Measurements from ENCODE around the gene LETMD1. TPM values are rescaled to one million over a fixed set of nuclear protein-coding genes. Genes with fewer than 3 reads are reported as not detected.
A peak's percentile ranks its signal among the peaks of the same experiment; 100 is the strongest.

The LETMD1 gene
- polyA plus RNA-seq, 1 donor from 2014 or later: 25.7 TPM

GRCh38 chr12:51018956-51019355, 29.2 kb upstream of the LETMD1 start:
- Mint-ChIP-seq H3K27ac (no peak overlapping the region), H3K36me3 (peaks cover 2% of the 10 kb centered on the region), H3K9me3 (no peaks in the 10 kb centered on the region), H3K4me1 (peaks cover 4 to 12% (median 11%) of the 10 kb centered on the region in 3 donors), H3K4me3 (no peak overlapping the region), H3K27me3 (no peaks in the 10 kb centered on the region)

- no peaks in the 10 kb centered on the region for H3K9me3 Mint-ChIP-seq
- no peak overlapping the region for H3K4me3 Mint-ChIP-seq
- H3K36me3 Mint-ChIP-seq: peaks cover 2% of the 10 kb centered on the region
- no peak overlapping the region for H3K27ac Mint-ChIP-seq
- peaks cover 12 to 22% (median 20%) of the 10 kb centered on the region in 3 donors for H3K4me1 Mint-ChIP-seq
- no peaks in the 10 kb centered on the region for H3K27me3 Mint-ChIP-seq
Measured at GRCh38 chr12:51019927-51020326, 28.2 kb upstream of the LETMD1 start.

GRCh38 chr12:51020448-51021182, 27.5 kb upstream of the LETMD1 start:
- peaks cover 2% of the 10 kb centered on the region for H3K36me3 Mint-ChIP-seq
- peaks cover 19 to 29% (median 27%) of the 10 kb centered on the region in 3 donors for H3K4me1 Mint-ChIP-seq
- no peaks in the 10 kb centered on the region for H3K27me3 Mint-ChIP-seq
- H3K27ac Mint-ChIP-seq: peak overlapping the region in 1 of 3 donors; percentile 80
- peak overlapping the region in 1 of 4 donors; percentile 62 for H3K4me3 Mint-ChIP-seq
- no peaks in the 10 kb centered on the region for H3K9me3 Mint-ChIP-seq

GRCh38 chr12:51021694-51022093, 26.4 kb upstream of the LETMD1 start:
- Mint-ChIP-seq H3K4me1 (peaks cover 21 to 30% (median 29%) of the 10 kb centered on the region in 3 donors), H3K4me3 (no peak overlapping the region), H3K36me3 (peaks cover 2% of the 10 kb centered on the region), H3K9me3 (no peaks in the 10 kb centered on the region), H3K27me3 (no peaks in the 10 kb centered on the region), H3K27ac (peak overlapping the region in 1 of 3 donors; percentile 80)

GRCh38 chr12:51023625-51024382, 24.3 kb upstream of the LETMD1 start:
- Mint-ChIP-seq H3K9me3 (no peaks in the 10 kb centered on the region), H3K36me3 (peaks cover 2% of the 10 kb centered on the region), H3K27me3 (peaks cover under 1% of the 10 kb centered on the region), H3K4me1 (peaks cover 25 to 34% (median 26%) of the 10 kb centered on the region in 3 donors), H3K4me3 (peak overlapping the region; percentile 86 to 100 (median 98)), H3K27ac (peak overlapping the region in 1 of 3 donors; percentile 83)

- H3K27me3 Mint-ChIP-seq: peaks cover 3% of the 10 kb centered on the region
- peak overlapping the region; percentile 86 to 100 (median 98) for H3K4me3 Mint-ChIP-seq
- H3K27ac Mint-ChIP-seq: peak overlapping the region; percentile 43 to 85 (median 83)
- no peaks in the 10 kb centered on the region for H3K9me3 Mint-ChIP-seq
- H3K4me1 Mint-ChIP-seq: peaks cover 22 to 32% (median 25%) of the 10 kb centered on the region in 3 donors
- H3K36me3 Mint-ChIP-seq: peaks cover 2% of the 10 kb centered on the region
Measured at GRCh38 chr12:51025338-51025835, 22.7 kb upstream of the LETMD1 start.

- Mint-ChIP-seq H3K4me3 (peak within 1 kb of the TSS; percentile 86 to 100 (median 98)), H3K36me3 (peaks cover 2% of the 10 kb centered on the region), H3K9me3 (no peaks in the 10 kb centered on the region), H3K27ac (peak within 1 kb of the TSS; percentile 43 to 97 (median 91)), H3K4me1 (peaks cover 22 to 32% (median 24%) of the 10 kb centered on the region in 3 donors), H3K27me3 (peaks cover 3% of the 10 kb centered on the region)
Measured at GRCh38 chr12:51025836-51026638, 22.1 kb upstream of the LETMD1 start, which contains the start of gene SLC11A2. Gene SLC11A2 (minus strand): TSS chr12:51026384. CDS start chr12:51010728, 15,656 bp downstream.

GRCh38 chr12:51027342-51027835, 20.7 kb upstream of the LETMD1 start:
- peaks cover 2% of the 10 kb centered on the region for H3K36me3 Mint-ChIP-seq
- peaks cover 3% of the 10 kb centered on the region for H3K27me3 Mint-ChIP-seq
- peak overlapping the region; percentile 44 to 86 (median 70) for H3K4me3 Mint-ChIP-seq
- no peak overlapping the region for H3K27ac Mint-ChIP-seq
- H3K4me1 Mint-ChIP-seq: peaks cover 22 to 27% (median 22%) of the 10 kb centered on the region in 3 donors
- no peaks in the 10 kb centered on the region for H3K9me3 Mint-ChIP-seq

GRCh38 chr12:51028126-51028812, 19.9 kb upstream of the LETMD1 start:
- no peaks in the 10 kb centered on the region for H3K36me3 Mint-ChIP-seq
- H3K9me3 Mint-ChIP-seq: no peaks in the 10 kb centered on the region

GRCh38 chr12:51028813-51029150, 19.3 kb upstream of the LETMD1 start:
- H3K4me3 Mint-ChIP-seq: peak overlapping the region in 1 of 4 donors; percentile 69
- H3K9me3 Mint-ChIP-seq: no peaks in the 10 kb centered on the region
- H3K27ac Mint-ChIP-seq: no peak overlapping the region
- peaks cover 3% of the 10 kb centered on the region for H3K27me3 Mint-ChIP-seq
- H3K36me3 Mint-ChIP-seq: no peaks in the 10 kb centered on the region
- H3K4me1 Mint-ChIP-seq: peaks cover 22 to 25% (median 22%) of the 10 kb centered on the region in 3 donors

More at GRCh38 chr12:51028126-51028812, 19.9 kb upstream of the LETMD1 start:
- peaks cover 22 to 25% (median 22%) of the 10 kb centered on the region in 3 donors for H3K4me1 Mint-ChIP-seq
- peaks cover 3% of the 10 kb centered on the region for H3K27me3 Mint-ChIP-seq
- peak overlapping the region in 1 of 3 donors; percentile 66 for H3K27ac Mint-ChIP-seq
- peak overlapping the region in 3 of 4 donors; percentile 60 to 86 (median 78) for H3K4me3 Mint-ChIP-seq

- no peak overlapping the region for H3K27ac Mint-ChIP-seq
- H3K4me3 Mint-ChIP-seq: peak overlapping the region in 1 of 4 donors; percentile 63
- no peaks in the 10 kb centered on the region for H3K36me3 Mint-ChIP-seq
- H3K27me3 Mint-ChIP-seq: peaks cover 3% of the 10 kb centered on the region
- H3K4me1 Mint-ChIP-seq: peaks cover 2 to 4% (median 3%) of the 10 kb centered on the region in 3 donors
- no peaks in the 10 kb centered on the region for H3K9me3 Mint-ChIP-seq
Measured at GRCh38 chr12:51033048-51033447, 15.1 kb upstream of the LETMD1 start.

GRCh38 chr12:51033457-51034089, 14.6 kb upstream of the LETMD1 start:
- H3K27me3 Mint-ChIP-seq: peaks cover 3% of the 10 kb centered on the region
- no peaks in the 10 kb centered on the region for H3K9me3 Mint-ChIP-seq
- H3K27ac Mint-ChIP-seq: no peak overlapping the region
- H3K4me1 Mint-ChIP-seq: peaks cover 0 to 2% (median 0%) of the 10 kb centered on the region in 3 donors
- H3K36me3 Mint-ChIP-seq: no peaks in the 10 kb centered on the region
- no peak overlapping the region for H3K4me3 Mint-ChIP-seq

- no peaks in the 10 kb centered on the region for H3K36me3 Mint-ChIP-seq
- no peak overlapping the region for H3K27ac Mint-ChIP-seq
- peaks cover 0 to 2% (median 0%) of the 10 kb centered on the region in 3 donors for H3K4me1 Mint-ChIP-seq
- H3K27me3 Mint-ChIP-seq: no peaks in the 10 kb centered on the region
- no peak overlapping the region for H3K4me3 Mint-ChIP-seq
- no peaks in the 10 kb centered on the region for H3K9me3 Mint-ChIP-seq
Measured at GRCh38 chr12:51036279-51036678, 11.8 kb upstream of the LETMD1 start.

All from IgD-negative memory B cell (primary cell).